ENCODE measurements around the gene GPATCH1.
"Not testable (repeated sequence)": the region's sequence is repeated elsewhere in the genome, so short reads cannot be mapped to it uniquely, and the experiment has no call there.

Gene GPATCH1
- total RNA-seq: 2.9 to 15.4 (median 8.5) reads per million in 18 experiments

DNA sequence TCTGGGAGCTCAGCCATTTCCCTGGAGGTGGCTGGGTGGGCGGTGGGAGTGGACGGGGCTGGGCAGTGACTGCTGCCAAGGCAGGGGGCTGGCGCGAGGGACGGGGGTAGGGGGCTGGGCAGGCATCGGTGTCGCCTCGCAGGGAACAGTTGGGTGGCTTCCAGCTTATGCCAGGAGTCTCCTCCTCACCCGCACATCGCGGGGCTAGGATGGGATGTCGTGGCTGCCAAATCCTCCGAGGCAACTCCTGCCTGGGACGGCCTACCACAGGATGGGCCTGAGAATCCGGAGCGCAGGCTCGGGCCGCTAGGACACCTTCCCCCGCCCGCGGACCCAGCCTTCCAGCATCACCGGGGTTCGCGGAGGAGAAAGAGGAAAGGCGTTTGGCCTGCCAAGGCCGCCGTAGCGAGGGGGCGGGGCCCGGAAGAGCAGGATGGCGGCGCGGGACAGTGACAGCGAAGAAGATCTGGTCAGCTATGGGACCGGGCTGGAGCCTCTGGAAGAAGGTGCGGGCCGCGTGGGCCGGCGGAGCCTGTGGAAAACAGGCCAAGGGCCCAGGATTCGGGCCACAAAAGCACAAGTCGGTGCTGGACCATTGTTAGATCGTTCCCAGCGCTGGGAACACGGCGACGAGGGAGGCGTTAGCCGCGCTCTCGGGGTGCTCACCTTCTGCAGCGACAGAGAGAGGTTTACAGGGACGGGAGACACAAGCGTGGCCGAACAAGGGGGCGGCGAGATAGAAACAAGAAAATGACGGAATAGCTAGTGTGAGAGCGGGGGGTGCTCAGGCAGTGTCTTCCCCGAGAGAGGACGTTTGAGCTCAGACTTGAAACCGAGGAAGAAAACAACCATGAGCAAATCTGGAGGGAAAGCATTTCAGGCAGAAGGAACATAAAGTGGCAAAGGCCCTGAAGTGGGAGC lies at the start of gene GPATCH1:
Gene GPATCH1, plus strand, starts transcription at position 421 of the 921 bp plus-strand sequence. Its CDS starts 13 bp downstream, at position 434.
- DNase-seq: peak; percentile 77 to 83

DNA sequence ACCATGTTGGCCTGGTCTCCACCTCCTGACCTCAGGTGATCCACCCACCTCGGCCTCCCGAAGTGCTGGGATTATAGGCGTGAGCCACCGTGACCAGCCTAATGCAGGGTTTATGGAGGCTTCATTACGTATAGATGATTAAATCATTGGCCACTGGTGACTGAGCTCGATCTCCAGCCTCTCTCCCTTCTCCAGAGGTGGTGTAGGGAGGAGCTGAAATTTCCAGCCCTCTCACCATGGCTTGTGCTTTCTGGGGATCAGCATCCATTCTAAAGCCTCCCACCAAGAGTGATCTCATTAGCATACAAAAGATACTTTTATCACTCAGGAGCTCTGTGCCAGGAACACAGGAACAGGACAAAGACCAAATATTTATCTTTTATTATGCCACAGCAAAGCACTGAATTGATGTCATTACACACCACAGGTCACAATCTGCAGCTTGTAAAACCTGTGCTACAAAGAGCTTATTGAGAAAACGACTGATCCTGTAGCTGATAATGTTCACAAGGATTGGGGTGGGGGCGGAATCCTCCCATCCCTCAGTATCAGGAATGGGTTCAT lies 48.7 kb upstream of the GPATCH1 start:
- DNase-seq: no peak

DNA sequence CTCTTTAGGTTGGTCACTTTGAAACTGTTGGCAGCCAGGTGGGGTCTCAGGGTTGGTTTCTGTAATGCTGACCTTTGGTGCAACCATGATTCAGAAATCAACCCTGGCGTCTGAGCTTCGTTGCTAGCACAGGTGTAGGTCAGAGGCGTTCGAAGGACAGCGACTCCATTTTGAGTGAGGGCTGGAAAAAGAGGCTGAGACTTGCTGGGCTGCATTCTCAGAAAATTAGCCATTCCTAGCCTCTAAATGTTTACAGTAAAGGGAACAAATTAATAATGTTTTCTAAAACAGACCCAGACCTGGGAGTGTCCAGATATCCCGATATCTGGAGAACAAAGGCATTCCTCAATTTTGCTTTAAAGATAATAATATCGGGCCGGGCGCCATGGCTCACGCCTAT lies 45.5 kb upstream of the GPATCH1 start:
- no peak for DNase-seq

- not testable (repeated sequence) for DNase-seq
Measured at GRCh38 chr19:33036370-33037167, 44.4 kb upstream of the GPATCH1 start.

GRCh38 chr19:33037168-33038025 lies 43.6 kb upstream of the GPATCH1 start:
- not testable (repeated sequence) for DNase-seq

GRCh38 chr19:33039108-33039599 lies 41.8 kb upstream of the GPATCH1 start:
- DNase-seq: no peak

- no peak for DNase-seq
Measured at GRCh38 chr19:33039815-33040214, 41.2 kb upstream of the GPATCH1 start.

DNA sequence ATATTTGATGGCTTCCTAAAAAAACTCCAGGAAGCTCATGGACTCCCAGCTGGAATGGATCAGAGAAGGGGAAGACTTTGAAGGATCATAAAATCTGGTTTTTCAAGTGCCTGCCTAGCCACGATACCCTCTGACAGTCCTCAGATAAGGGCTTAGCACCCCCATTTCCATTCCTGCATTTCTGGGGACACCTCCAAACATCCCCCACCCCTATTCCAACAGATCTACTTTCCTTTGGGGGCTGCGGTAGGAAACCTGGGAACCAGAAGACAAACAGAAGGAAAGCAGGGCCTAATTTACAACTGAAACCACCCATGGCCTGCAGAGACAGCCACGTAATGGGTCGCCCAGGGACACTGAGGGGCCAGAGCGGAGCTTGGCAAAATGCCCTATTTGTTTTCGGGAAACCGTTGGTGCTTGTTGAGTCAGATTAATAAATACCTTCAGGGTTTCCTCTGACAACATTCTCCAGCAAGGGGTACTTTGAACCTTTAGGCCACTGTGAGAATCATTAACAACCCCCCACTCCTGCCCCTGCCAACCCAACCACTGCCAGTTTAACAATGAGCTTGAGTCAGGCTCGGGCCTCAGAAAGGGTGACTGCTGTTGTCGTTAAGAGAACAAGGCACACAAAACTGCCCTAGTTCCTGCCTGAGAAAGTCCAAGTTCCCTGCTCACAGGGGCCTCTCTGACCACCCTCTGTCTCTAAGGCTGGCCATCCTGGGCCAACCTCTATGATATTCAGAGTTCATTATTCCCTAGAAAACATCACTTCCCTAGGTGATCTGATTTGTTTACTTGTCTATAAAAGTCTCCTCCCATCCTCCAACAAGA lies 39.8 kb upstream of the GPATCH1 start:
- DNase-seq: no peak

DNA sequence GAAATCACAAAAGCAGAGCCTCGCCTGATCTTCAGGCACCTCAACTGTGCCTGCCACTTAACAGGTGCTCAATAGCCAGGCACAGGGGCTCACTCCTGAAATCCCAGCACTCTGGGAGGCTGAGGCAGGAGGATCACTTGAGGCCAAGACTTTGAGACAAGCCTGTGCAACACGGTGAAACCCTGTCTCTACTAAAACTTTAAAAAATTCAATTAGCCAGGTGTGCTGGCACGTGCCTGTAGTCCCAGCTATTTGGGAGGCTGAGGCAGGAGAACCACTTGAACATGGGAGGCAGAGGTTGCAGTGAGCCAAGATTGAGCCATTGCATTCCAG lies 39.2 kb upstream of the GPATCH1 start:
- DNase-seq: not testable (repeated sequence)

DNA sequence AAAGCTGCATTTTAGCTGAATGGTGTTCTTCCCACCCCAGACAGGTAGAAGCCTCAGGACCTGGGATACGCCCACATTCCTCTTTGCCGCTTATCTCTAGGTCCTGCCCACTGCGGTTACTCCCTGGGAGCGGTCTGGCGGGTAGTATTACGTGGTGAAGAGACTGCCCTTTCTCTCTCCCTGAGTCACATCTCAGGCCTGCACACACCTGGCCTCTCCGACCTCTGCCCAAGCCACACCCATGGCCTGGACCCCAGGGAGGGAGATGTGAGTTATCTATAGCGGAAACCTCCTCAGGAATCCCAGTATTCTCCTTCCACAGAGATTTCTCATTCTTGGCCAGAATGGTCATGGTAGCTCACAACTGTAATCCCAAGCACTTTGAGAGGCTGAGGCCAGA lies 33.6 kb upstream of the GPATCH1 start:
- no peak for DNase-seq

- no peak for DNase-seq
Measured at GRCh38 chr19:33048806-33049676, 31.9 kb upstream of the GPATCH1 start.

GRCh38 chr19:33050110-33050509 lies 30.9 kb upstream of the GPATCH1 start:
- no peak for DNase-seq

- no peak for DNase-seq
Measured at GRCh38 chr19:33052352-33052972, 28.5 kb upstream of the GPATCH1 start.

- no peak for DNase-seq
Measured at GRCh38 chr19:33054623-33055022, 26.4 kb upstream of the GPATCH1 start.

GRCh38 chr19:33055718-33056117 lies 25.3 kb upstream of the GPATCH1 start:
- DNase-seq: no peak

GRCh38 chr19:33060586-33060985 lies 20.4 kb upstream of the GPATCH1 start:
- DNase-seq: no peak

GRCh38 chr19:33062902-33063301 lies 18.1 kb upstream of the GPATCH1 start:
- no peak for DNase-seq

DNA sequence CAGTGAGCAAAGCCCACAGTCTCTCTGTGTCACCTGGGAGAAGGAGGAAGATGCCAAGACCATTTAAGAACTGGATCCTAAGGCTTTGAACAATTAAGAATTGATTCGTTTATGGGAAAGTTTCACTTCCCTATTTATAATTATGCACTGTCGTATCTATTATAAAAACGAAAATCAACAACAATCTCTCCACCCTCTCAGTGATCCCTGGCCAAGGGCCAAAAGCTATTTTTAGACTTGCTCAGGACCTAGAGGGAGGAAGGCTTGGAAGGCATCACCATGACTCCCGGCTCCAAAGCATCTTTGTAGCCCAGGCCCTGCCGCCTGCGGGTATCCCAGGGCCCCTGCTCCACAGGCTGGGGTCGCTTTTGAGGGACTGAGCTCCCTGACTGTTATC lies 17.6 kb upstream of the GPATCH1 start:
- no peak for DNase-seq

GRCh38 chr19:33063753-33064457 lies 17.1 kb upstream of the GPATCH1 start:
- no peak for DNase-seq
